Left ventricle myocardium inferior (tissue), 1 donor: ENCODE measurements around the gene DNM1. TPM values are rescaled to one million over a fixed set of nuclear protein-coding genes. Genes with fewer than 3 reads are reported as not detected.

Experiments used
- DNase-seq: peaks from one replicate; pipeline ENCODE4 v3.0.0-alpha.2; 2020
- H3K27ac ChIP-seq: fragments of 200-600 bp; replicated peaks from 2 replicates; pipeline ENCODE4 v1.8.0; 2021
- H3K27me3 ChIP-seq: fragments of 200-600 bp; 2 replicates; pipeline ENCODE4 v1.8.0; 2021; ENCODE audit warnings: low read depth
- H3K36me3 ChIP-seq: fragments of 200-600 bp; 2 replicates; pipeline ENCODE4 v1.8.0; 2021
- H3K4me1 ChIP-seq: fragments of 200-600 bp; 2 replicates; pipeline ENCODE4 v1.8.0; 2021
- H3K4me3 ChIP-seq: fragments of 200-600 bp; 2 replicates; pipeline ENCODE4 v1.8.0; 2021; ENCODE audit warnings: mild to moderate bottlenecking, moderate library complexity
- H3K9me3 ChIP-seq: fragments of 200-600 bp; replicated peaks from 2 replicates; pipeline ENCODE4 v1.8.0; 2021
- CTCF ChIP-seq: fragments of 200-600 bp; IDR thresholded peaks from 2 replicates; pipeline ENCODE4 v1.8.0; 2021; ENCODE audit warnings: antibody characterized with exemption, mild to moderate bottlenecking, borderline replicate concordance
- intact Hi-C: fragments of 100-400 bp; cut with micrococcal nuclease; formaldehyde crosslinking; loops from one replicate; pipeline ENCODE4 v1.11.0; 2022
- total RNA-seq: library from RNA; stranded (reverse); fragmentation: NEBNext Ultra II Directional; extraction: Animal tissue kit (Norgen Biotek cat#: 25700); gene quantifications from one replicate; pipeline ENCODE4 v1.2.1, GENCODE V29; 2021
- donor health status: DM: no; HTN: yes; CAD: no; lungs with severe emphysema.

Gene DNM1
- total RNA-seq, 1 donor from 2014 or later: 4.9 TPM

GRCh38 chr9:128208946-128209669, 5.9 kb downstream of the DNM1 start:
- Histone ChIP-seq H3K9me3 (no peaks in the 10 kb centered on the region), H3K4me3 (no peak overlapping the region), H3K4me1 (peaks cover 2% of the 10 kb centered on the region), H3K36me3 (no peaks in the 10 kb centered on the region), H3K27ac (no peak overlapping the region), H3K27me3 (peaks cover 23% of the 10 kb centered on the region)
- no peak for TF ChIP-seq CTCF
- no peak for DNase-seq
- intact Hi-C loops: no loop called here

GRCh38 chr9:128211186-128211980, 8.2 kb downstream of the DNM1 start:
- Histone ChIP-seq H3K4me1 (peaks cover 11% of the 10 kb centered on the region), H3K27me3 (peaks cover 7% of the 10 kb centered on the region), H3K27ac (no peak overlapping the region), H3K9me3 (no peaks in the 10 kb centered on the region), H3K36me3 (no peaks in the 10 kb centered on the region), H3K4me3 (no peak overlapping the region)
- DNase-seq: no peak
- intact Hi-C loops: no loop called here
- no peak for TF ChIP-seq CTCF

GRCh38 chr9:128211981-128212281, 8.8 kb downstream of the DNM1 start:
- intact Hi-C loops: no loop called here
- H3K4me1 ChIP-seq: peaks cover 13% of the 10 kb centered on the region
- no peak overlapping the region for H3K27ac ChIP-seq
- no peaks in the 10 kb centered on the region for H3K36me3 ChIP-seq
- H3K9me3 ChIP-seq: no peaks in the 10 kb centered on the region
- no peak overlapping the region for H3K4me3 ChIP-seq
- TF ChIP-seq CTCF: no peak
- no peak for DNase-seq
- H3K27me3 ChIP-seq: peaks cover 7% of the 10 kb centered on the region

GRCh38 chr9:128213746-128214497, 10.7 kb downstream of the DNM1 start:
- Histone ChIP-seq H3K4me1 (peaks cover 24% of the 10 kb centered on the region), H3K27ac (no peak overlapping the region)
- intact Hi-C loops: no loop called here

More at GRCh38 chr9:128213746-128214497, 10.7 kb downstream of the DNM1 start:
- H3K9me3 ChIP-seq: no peaks in the 10 kb centered on the region
- no peaks in the 10 kb centered on the region for H3K36me3 ChIP-seq
- TF ChIP-seq CTCF: no peak
- H3K4me3 ChIP-seq: no peak overlapping the region
- DNase-seq: no peak
- peaks cover 7% of the 10 kb centered on the region for H3K27me3 ChIP-seq
